Muscle of back (tissue), 11 donors: Measurements from ENCODE around the gene TMED7. TPM values are rescaled to one million over a fixed set of nuclear protein-coding genes. Genes with fewer than 3 reads are reported as not detected.

Experiments
- DNase-seq, 3 donors: peaks; one replicate each; pipeline versions ENCODE4 v3.0.0 to v3.0.0-alpha.2; 2013
- polyA plus RNA-seq, 10 donors: library from polyadenylated mRNA; unstranded; fragments of 120-200 nt; gene quantifications; one replicate each; pipeline ENCODE4 v1.2.1, GENCODE V29; 2013; ENCODE audit not compliant: insufficient read length in 10 of 10

Gene TMED7
- polyA plus RNA-seq, 10 donors = 59.8 to 82.6 (median 70.4) TPM

GRCh38 chr5:115586525-115587146 is 39.2 kb downstream of the TMED7 start:
- peak in 1 of 3 donors; percentile 46 for DNase-seq

DNA sequence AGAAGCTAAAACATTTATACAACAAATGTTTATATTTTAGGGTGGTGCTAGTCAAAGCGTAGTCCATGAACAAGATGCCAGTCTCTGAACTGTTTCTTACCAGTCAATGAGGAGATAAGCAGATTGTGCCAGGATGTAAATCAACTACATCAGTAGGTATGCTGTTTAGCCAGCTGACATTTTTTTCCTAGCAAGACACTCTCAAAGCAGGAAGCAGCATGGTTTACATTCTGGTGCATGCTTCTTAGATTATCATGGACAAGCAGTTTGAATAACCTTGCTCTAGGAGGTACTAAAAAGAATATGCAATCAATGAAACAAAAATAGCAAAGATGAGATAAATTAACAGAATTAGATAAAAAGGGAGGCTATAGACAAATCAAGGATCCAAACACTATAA is 40.6 kb downstream of the TMED7 start:
- no peak for DNase-seq

GRCh38 chr5:115584501-115584900 is 41.3 kb downstream of the TMED7 start:
- no peak for DNase-seq

DNA sequence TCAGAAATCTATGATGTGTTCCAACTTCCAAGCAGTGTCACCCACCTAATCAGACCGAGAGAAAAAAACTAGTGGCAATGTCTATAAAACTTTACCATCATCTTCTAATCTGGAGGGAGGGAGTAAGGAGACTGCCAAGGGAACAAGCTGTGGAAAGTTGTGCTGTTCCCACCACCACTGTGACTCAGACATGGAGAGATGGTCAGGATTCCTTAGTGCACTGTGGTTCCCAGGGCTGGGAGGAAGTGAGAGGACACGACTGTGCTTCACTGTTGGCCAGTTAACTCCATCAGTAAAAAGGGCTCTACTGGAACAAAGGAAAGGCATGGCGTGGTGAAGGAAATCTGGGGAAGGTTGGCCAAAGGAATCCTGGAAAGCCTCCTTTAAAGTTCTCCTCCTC is 42.4 kb downstream of the TMED7 start:
- peak in 1 of 3 donors; percentile 68 for DNase-seq

DNA sequence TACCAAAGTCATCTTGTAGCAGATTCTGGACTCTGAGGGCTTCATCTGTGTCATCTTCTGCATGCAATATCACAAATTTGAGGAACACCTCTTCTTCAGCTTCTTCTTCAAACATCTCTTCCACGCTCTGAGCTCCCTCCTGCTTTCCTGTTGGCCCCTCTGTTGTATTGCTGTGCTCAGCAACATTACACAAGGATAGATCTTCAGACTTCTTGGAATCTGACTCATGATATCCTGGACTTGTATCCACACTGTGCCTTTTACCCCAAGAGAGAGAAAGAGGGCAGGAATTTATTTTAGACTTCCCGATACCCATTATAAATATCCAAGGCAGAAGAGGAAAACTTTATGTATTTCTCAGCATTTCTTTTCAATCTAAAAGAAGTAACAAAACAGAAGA is 44.9 kb downstream of the TMED7 start:
- no peak for DNase-seq

- no peak for DNase-seq
These were observed 46.1 kb downstream of the TMED7 start for GRCh38 chr5:115579747-115580173.

DNA sequence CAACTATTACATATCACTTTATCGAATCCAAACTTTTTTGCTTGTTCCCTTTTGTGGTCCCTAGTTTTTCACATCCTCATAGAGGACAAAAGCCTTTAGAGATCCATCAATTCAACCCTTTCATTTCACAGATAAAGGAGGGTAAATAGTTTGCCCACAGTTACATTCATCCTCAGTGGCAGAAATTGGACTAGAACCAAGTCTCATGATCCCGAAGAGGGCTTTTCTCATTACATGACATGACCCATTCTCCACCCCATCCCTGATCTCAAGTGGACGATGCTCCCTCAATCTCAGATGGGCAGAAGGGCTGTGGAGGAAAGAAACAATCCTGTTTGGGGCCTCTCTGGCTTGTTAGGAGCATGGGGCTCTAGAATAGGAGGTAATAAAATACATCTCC is 46.6 kb downstream of the TMED7 start:
- no peak for DNase-seq

DNA sequence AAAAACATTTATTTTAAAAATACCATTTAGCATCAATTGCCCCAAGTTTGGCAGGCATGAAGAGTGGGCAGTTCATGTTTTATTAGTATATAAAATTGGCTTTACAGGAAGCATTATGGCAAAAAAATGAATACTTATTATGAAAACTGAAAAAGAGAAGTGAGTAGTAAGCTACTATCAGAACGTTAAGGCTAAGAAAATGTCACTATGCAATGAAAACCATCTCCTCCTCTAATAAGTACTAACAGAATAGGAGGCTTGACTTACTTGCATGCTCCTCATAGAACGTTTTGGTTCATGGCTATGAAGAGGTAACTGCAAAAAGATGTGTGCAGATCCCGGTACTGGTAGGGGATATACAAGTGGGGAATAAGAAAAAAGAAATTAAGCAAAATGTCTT is 47.2 kb downstream of the TMED7 start:
- DNase-seq = no peak

GRCh38 chr5:115577741-115578140 is 48.1 kb downstream of the TMED7 start:
- no peak for DNase-seq

- no peak for DNase-seq
These were observed 48.5 kb downstream of the TMED7 start for GRCh38 chr5:115577329-115577728.

DNA sequence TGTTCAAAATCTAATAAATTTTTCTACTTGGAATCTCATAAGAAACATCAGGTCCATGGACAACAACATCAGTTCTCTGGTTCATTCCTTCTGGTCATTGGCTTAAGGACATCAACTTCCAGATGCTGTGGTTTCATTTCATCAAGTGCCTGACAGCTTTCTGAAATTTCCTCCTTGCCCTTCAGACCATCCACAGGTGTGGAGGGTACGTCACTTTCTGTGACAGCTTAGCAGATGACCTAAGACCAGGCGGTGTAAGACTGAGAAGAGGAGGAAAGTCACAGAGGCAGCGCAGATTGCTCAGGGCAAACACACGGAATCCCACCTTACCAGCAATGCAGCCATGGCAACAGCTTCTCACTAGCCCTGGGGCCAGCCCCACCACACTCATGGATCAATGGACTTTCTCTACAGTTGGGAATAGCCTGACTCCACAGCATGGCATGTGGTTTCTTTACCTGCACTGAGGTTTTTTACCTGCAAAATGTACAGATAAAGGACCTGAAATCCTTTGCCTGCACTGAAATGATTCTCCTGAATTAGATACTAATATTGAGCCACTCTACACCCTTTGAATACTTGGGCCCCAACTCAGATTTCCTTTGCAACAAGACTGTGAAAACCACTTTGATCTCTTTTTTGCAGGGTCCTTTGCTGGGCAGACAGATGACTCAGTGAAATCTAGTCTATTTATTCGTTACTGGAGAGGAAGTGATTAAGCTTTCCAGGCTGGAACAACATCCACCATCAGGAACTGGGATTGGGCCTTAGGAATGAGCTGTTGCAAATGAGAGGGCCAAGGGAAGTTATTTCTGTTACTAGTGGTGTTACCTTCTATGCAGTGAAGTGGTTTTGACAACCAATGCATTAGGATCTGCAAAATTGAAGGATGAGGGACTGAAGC is 50.4 kb downstream of the TMED7 start:
- peak in 1 of 3 donors; percentile 46 for DNase-seq

DNA sequence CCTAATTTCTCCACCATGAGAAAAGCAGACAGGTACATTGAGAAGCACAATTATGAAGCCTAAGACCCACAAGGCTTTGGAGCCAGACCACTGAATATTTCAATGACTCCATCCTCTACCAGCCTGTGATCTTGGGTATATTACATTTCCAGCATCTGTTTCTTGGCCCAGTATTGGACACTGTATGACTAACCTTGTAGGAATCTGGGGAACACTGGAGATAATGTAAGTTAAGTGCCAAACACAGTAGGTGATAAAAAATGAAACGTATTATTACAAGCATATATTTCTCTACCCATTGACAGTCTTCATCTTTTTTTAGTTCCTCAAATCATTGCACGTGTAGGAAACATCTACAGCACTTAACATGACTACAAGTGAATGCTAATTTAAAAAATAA is 52.7 kb downstream of the TMED7 start:
- DNase-seq = no peak

GRCh38 chr5:115571441-115571878 is 54.4 kb downstream of the TMED7 start:
- peak in 1 of 3 donors; percentile 8 for DNase-seq

- DNase-seq = no peak
These were observed 57.2 kb downstream of the TMED7 start for GRCh38 chr5:115568668-115569067.

- DNase-seq = no peak
These were observed 60.6 kb downstream of the TMED7 start for GRCh38 chr5:115565233-115565632.

Other genes starting within 250 kb of the TMED7 start
- gene FEM1C, start 81.3 kb downstream of the TMED7 start, polyA plus RNA-seq = 10 to 100 TPM; 21.4 to 34.2 (median 25.9) TPM
- gene TICAM2, start 23.6 kb downstream of the TMED7 start, polyA plus RNA-seq = 10 to 100 TPM in 1 of 10 donors, 1 to 10 TPM in 9; 4.7 to 10.6 (median 6.8) TPM
- 10 to 100 TPM; 20.3 to 32.2 (median 22.1) TPM for gene CDO1, start 190.6 kb upstream of the TMED7 start, polyA plus RNA-seq
- 10 to 100 TPM; 40.2 to 72.7 (median 55.3) TPM for gene ATG12, start 215.5 kb upstream of the TMED7 start, polyA plus RNA-seq
- gene AP3S1, start 215.9 kb upstream of the TMED7 start, polyA plus RNA-seq = 100 to 1,000 TPM in 9 of 10 donors, 10 to 100 TPM in 1; 99.7 to 168 (median 119) TPM